SK-N-SH treated with all-trans-retinoic acid at 6 μM for 48 hours (cell line): ENCODE results near the gene NHEJ1.

ENCODE experiments used
- ATAC-seq: fragments of 200-7000 bp; cut with Tn5 transposase; 3 replicates; pipeline ENCODE4 v1.9.1; 2020; ENCODE audit warnings: mild to moderate bottlenecking, moderate library complexity
- ARNTL ChIP-seq: fragments of 450-650 bp; formaldehyde crosslinking; IDR thresholded peaks from 2 replicates; pipeline ENCODE4 v1.5.0; 2020; ENCODE audit warnings: low read depth, mild to moderate bottlenecking, moderate library complexity, borderline replicate concordance
- BACH2 ChIP-seq: fragments of 250-450 bp; sonication (Bioruptor Pico); IDR thresholded peaks from 2 replicates; pipeline ENCODE4 v1.9.0; 2021; ENCODE audit warnings: mild to moderate bottlenecking, borderline replicate concordance
- CREB5 ChIP-seq: fragments of 250-450 bp; sonication (Bioruptor Pico); IDR thresholded peaks from 2 replicates; pipeline ENCODE4 v1.5.1; 2020; ENCODE audit warnings: low read depth, mild to moderate bottlenecking, moderate library complexity
- CSDC2 ChIP-seq: fragments of 250-450 bp; sonication (Bioruptor Pico); IDR thresholded peaks from 2 replicates; pipeline ENCODE4 v1.5.0; 2020; ENCODE audit warnings: mild to moderate bottlenecking, moderate library complexity
- CSRNP3 ChIP-seq: fragments of 250-450 bp; sonication (Bioruptor Pico); IDR thresholded peaks from 2 replicates; pipeline ENCODE4 v1.5.1; 2021; ENCODE audit warnings: mild to moderate bottlenecking, moderate library complexity
- ESRRG ChIP-seq: fragments of 250-450 bp; sonication (Bioruptor Pico); IDR thresholded peaks from 2 replicates; pipeline ENCODE4 v1.6.1; 2021; ENCODE audit warnings: mild to moderate bottlenecking
- ISL1 ChIP-seq: fragments of 250-450 bp; sonication (Bioruptor Pico); IDR thresholded peaks from 2 replicates; pipeline ENCODE4 v2.1.2; 2022; ENCODE audit warnings: mild to moderate bottlenecking, moderate library complexity
- OSR1 ChIP-seq: fragments of 250-450 bp; sonication (Bioruptor Pico); IDR thresholded peaks from 2 replicates; pipeline ENCODE4 v1.8.0; 2022; ENCODE audit warnings: moderate library complexity, mild to moderate bottlenecking, inconsistent platforms
- PATZ1 ChIP-seq: fragments of 250-450 bp; sonication (Bioruptor Pico); IDR thresholded peaks from 2 replicates; pipeline ENCODE4 v1.8.0; 2020; ENCODE audit warnings: mild to moderate bottlenecking, moderate library complexity, borderline replicate concordance
- POU6F1 ChIP-seq: fragments of 250-450 bp; sonication (Bioruptor Pico); IDR thresholded peaks from 2 replicates; pipeline ENCODE4 v1.8.0; 2021; ENCODE audit warnings: low read depth, mild to moderate bottlenecking, moderate library complexity, borderline replicate concordance
- PPARA ChIP-seq: fragments of 250-450 bp; sonication (Bioruptor Pico); IDR thresholded peaks from 2 replicates; pipeline ENCODE4 v1.5.0; 2020; ENCODE audit warnings: mild to moderate bottlenecking, borderline replicate concordance
- RARB ChIP-seq: fragments of 250-450 bp; sonication (Bioruptor Pico); IDR thresholded peaks from 2 replicates; pipeline ENCODE4 v1.8.0; 2021; ENCODE audit warnings: mild to moderate bottlenecking, moderate library complexity
- SNAI2 ChIP-seq: fragments of 250-450 bp; sonication (Bioruptor Pico); IDR thresholded peaks from 2 replicates; pipeline ENCODE4 v1.5.0; 2020; ENCODE audit warnings: mild to moderate bottlenecking, moderate library complexity
- TOX ChIP-seq: fragments of 250-450 bp; sonication (Bioruptor Pico); IDR thresholded peaks from 2 replicates; pipeline ENCODE4 v1.8.0; 2021; ENCODE audit warnings: mild to moderate bottlenecking, moderate library complexity, borderline replicate concordance
- TSHZ2 ChIP-seq: fragments of 250-450 bp; sonication (Bioruptor Pico); IDR thresholded peaks from 2 replicates; pipeline ENCODE4 v1.5.0; 2020; ENCODE audit warnings: mild to moderate bottlenecking, moderate library complexity
- ZC3H10 ChIP-seq: fragments of 250-450 bp; sonication (Bioruptor Pico); IDR thresholded peaks from 2 replicates; pipeline ENCODE4 v1.5.1; 2021; ENCODE audit warnings: mild to moderate bottlenecking, moderate library complexity
- ZFP3 ChIP-seq: fragments of 250-450 bp; sonication (Bioruptor Pico); IDR thresholded peaks from 2 replicates; pipeline ENCODE4 v1.5.0; 2020; ENCODE audit warnings: mild to moderate bottlenecking, moderate library complexity
- ZFP30 ChIP-seq: fragments of 450-650 bp; formaldehyde crosslinking; IDR thresholded peaks from 2 replicates; pipeline ENCODE4 v1.5.0; 2022; ENCODE audit warnings: mild to moderate bottlenecking, moderate library complexity
- ZNF565 ChIP-seq: fragments of 450-650 bp; formaldehyde crosslinking; conservative IDR thresholded peaks from 2 replicates; pipeline ENCODE4 v1.5.0; 2020; ENCODE audit warnings: low read depth, mild to moderate bottlenecking, moderate library complexity
- ZNF70 ChIP-seq: fragments of 450-650 bp; formaldehyde crosslinking; IDR thresholded peaks from 2 replicates; pipeline ENCODE4 v1.5.0; 2020; ENCODE audit warnings: mild to moderate bottlenecking, moderate library complexity
- ZNF8 ChIP-seq: fragments of 450-650 bp; formaldehyde crosslinking; IDR thresholded peaks from 2 replicates; pipeline ENCODE4 v1.5.0; 2020; ENCODE audit warnings: mild to moderate bottlenecking, moderate library complexity

NHEJ1 gene

GRCh38 chr2:219169930-219170654 lies 9.5 kb upstream of the NHEJ1 start, which contains the start of gene SLC23A3:
Gene SLC23A3, minus strand, starts transcription at chr2:219170029. Its CDS starts 45 bp downstream, at chr2:219169984.
- TF ChIP-seq ZNF70 (CRISPR knock-in tag) = no peak
- TF ChIP-seq OSR1 = no peak
- TF ChIP-seq SNAI2 (CRISPR knock-in tag) = no peak
- TF ChIP-seq PATZ1 (CRISPR knock-in tag) = no peak
- TF ChIP-seq POU6F1 (CRISPR knock-in tag) = no peak
- TF ChIP-seq ZFP3 (CRISPR knock-in tag) = no peak
- no peak for TF ChIP-seq TSHZ2 (CRISPR knock-in tag)
- no peak for TF ChIP-seq ZC3H10
- TF ChIP-seq CSDC2 (CRISPR knock-in tag) = no peak
- no peak for TF ChIP-seq CREB5
- no peak for TF ChIP-seq BACH2 (CRISPR knock-in tag)
- TF ChIP-seq ZNF565 (CRISPR knock-in tag) = no peak
- TF ChIP-seq ZNF8 (CRISPR knock-in tag) = no peak
- no peak for TF ChIP-seq PPARA (CRISPR knock-in tag)
- TF ChIP-seq TOX (CRISPR knock-in tag) = no peak
- TF ChIP-seq ISL1 (CRISPR knock-in tag) = no peak
- no peak for TF ChIP-seq CSRNP3
- TF ChIP-seq RARB (CRISPR knock-in tag) = no peak
- TF ChIP-seq ZFP30 (CRISPR knock-in tag) = no peak

GRCh38 chr2:219168932-219169331 lies 8.3 kb upstream of the NHEJ1 start:
- TF ChIP-seq ZC3H10 = no peak
- TF ChIP-seq ISL1 (CRISPR knock-in tag) = no peak
- TF ChIP-seq PATZ1 (CRISPR knock-in tag) = no peak
- no peak for TF ChIP-seq ESRRG
- no peak for TF ChIP-seq CSRNP3
- no peak for TF ChIP-seq ZNF565 (CRISPR knock-in tag)
- TF ChIP-seq ARNTL = no peak
- TF ChIP-seq SNAI2 (CRISPR knock-in tag) = no peak
- TF ChIP-seq POU6F1 (CRISPR knock-in tag) = no peak
- TF ChIP-seq CREB5 = no peak
- no peak for TF ChIP-seq ZNF70 (CRISPR knock-in tag)
- no peak for TF ChIP-seq CSDC2 (CRISPR knock-in tag)
- no peak for TF ChIP-seq ZFP3 (CRISPR knock-in tag)
- no peak for TF ChIP-seq RARB (CRISPR knock-in tag)
- TF ChIP-seq OSR1 = no peak
- TF ChIP-seq TOX (CRISPR knock-in tag) = no peak
- no peak for TF ChIP-seq BACH2 (CRISPR knock-in tag)
- TF ChIP-seq ZNF8 (CRISPR knock-in tag) = no peak
- no peak for TF ChIP-seq PPARA (CRISPR knock-in tag)

More at GRCh38 chr2:219169930-219170654, 9.5 kb upstream of the NHEJ1 start, which contains the start of gene SLC23A3:
- ATAC-seq = no peak

More at GRCh38 chr2:219168932-219169331, 8.3 kb upstream of the NHEJ1 start:
- no peak for ATAC-seq
